NCI-H2227 (cell line): Measurements from ENCODE around the gene MON2.
A peak's percentile ranks its signal among the peaks of the same experiment; 100 is the strongest.
"Not testable (repeated sequence)": the region's sequence is repeated elsewhere in the genome, so short reads cannot be mapped to it uniquely, and the experiment has no call there.

Experiments used
- DNase-seq: peaks from one replicate; lab custom pipeline; 2025; ENCODE audit not compliant: unreplicated experiment; lab: John Stamatoyannopoulos, UW

Gene MON2

GRCh38 chr12:62466594-62467491 lies at the start of gene MON2:
Gene MON2 (plus strand): TSS chr12:62466826. CDS start chr12:62467208, 382 bp downstream.
- peak; percentile 89 for DNase-seq

DNA sequence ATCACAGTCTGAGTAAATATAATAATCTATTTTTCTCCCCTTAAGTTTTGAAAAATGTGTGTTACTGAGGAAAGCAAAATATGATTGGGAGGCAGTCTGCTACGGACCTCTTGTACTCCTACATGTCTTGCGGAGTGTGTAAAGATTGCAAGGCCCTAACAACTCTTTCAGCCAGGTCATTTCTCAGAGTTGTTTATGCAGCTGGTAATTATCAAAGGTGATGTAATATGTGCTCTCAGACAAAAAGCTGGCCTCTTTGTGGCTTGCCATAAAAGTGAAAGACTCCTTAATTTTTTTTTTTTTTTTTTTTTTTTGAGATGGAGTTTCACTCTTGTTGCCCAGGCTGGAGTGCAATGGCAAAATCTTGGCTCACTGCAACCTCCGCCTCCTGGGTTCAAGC lies 40.5 kb upstream of the MON2 start:
- no peak for DNase-seq

DNA sequence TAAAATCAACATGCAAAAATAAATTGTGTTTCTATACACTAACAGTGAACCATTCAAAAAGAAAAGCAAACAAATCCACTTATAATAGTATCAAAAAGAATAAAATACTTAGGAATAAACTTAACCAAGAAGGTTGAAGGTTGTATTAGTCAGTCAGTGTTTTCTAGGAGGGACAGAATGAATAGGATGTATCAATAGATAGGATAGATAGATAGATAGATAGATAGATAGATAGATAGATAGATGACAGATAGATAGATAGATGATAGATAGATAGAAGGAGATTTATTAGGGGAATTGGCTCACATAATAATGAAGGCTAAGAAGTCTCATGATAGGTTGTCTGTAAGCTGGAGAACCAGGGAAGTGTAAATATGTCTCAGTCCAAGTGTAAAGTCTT lies 37.2 kb upstream of the MON2 start:
- no peak for DNase-seq

DNA sequence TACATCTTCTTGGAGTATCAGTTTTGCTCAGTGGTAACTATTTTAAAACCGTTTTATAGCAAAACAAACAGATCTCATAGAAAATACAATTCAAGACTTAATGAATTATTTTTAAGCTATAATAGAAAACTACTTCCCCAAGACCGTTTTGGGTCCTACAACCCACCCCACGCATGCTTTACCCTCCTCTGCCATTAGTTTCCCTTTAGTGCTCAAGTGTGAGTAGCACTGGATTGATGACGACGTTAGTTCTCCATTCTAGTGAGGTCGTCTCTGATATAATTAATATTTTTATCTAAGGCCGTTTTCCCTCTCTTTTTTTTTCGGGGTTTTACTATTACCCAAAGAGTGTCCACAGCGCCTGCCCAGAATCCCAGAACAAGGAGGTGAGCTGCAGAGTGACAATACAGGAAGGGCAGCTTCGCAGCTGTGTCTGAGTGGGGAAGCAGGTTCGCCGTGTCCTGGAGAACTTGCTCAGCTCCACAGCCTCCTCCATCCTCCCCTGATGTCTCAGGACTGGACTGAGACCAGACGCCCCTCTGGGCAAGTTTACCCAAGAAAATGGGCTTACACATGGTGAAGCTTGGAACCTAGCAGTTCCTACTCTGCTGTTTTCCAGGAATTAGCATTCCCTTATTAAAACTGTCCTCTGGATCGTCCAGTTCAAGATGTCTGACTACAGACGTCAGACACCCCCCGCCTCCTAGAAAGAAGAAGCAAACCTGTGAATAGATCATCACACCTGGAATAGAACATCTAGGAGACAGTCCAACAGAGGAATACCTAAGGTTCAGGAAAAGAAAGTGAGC lies 31.9 kb upstream of the MON2 start:
- no peak for DNase-seq

- peak; percentile 47 for DNase-seq
Observed at GRCh38 chr12:62435303-62436163, 31.1 kb upstream of the MON2 start.

DNA sequence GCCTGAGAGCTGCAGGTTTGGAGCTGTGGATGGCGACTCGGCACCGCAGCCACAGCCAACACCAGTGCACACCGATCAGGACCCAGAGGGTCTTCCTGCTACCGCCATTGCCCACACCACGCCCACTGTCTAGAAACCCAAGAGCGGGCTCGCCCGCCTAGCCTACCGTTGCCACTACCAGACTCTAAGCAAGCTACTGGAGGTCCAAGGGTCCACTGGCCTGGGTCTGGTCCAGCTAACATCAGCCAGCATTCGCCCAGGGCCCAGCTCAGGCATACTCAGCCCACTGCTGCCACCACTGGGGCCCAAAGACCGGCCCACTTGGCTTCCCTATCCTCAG lies 30.5 kb upstream of the MON2 start:
- no peak for DNase-seq

GRCh38 chr12:62438098-62438692 lies 28.4 kb upstream of the MON2 start:
- peak; percentile 47 for DNase-seq

GRCh38 chr12:62446754-62447452 lies 19.7 kb upstream of the MON2 start:
- DNase-seq, result no peak

- DNase-seq, result no peak
Observed at GRCh38 chr12:62448436-62448835, 18.2 kb upstream of the MON2 start.

DNA sequence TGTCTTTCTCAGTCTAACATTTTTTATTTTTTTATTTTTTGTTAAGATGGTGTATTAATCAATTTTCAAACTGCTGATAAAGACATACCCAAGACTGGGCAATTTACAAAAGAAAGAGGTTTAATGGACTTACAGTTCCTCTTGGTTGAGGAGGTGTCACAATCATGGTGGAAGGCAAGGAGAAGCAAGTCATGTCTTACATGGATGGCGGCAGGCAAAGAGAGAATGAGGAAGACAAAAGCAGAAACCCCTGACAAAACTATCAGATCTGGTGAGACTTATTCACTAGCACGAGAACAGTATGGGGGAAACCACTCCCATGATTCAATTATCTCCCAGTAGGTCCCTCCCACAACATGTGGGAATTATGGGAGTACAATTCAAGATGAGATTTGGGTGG lies 11.2 kb upstream of the MON2 start:
- DNase-seq, result not testable (repeated sequence)

GRCh38 chr12:62458626-62459025 lies 8.0 kb upstream of the MON2 start:
- no peak for DNase-seq

DNA sequence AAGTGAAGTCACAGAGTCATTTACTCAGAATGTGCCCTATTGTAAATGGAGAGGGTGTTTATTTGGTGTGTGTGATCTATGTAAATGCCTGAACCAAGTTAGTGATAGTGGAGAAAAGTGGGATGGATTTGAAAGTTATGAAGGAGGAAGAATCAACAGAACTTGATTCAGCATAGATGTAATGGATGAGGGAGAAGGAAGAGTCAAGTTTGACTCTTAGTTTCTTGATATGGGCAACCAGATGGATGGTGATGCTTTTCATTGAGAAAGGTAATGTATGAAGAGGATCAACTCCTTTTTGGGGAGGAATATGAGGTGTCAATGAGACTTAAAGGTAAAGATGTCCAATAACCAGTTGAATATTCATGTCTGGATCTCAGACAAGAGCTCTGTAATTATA lies 6.7 kb upstream of the MON2 start:
- DNase-seq, result no peak

DNA sequence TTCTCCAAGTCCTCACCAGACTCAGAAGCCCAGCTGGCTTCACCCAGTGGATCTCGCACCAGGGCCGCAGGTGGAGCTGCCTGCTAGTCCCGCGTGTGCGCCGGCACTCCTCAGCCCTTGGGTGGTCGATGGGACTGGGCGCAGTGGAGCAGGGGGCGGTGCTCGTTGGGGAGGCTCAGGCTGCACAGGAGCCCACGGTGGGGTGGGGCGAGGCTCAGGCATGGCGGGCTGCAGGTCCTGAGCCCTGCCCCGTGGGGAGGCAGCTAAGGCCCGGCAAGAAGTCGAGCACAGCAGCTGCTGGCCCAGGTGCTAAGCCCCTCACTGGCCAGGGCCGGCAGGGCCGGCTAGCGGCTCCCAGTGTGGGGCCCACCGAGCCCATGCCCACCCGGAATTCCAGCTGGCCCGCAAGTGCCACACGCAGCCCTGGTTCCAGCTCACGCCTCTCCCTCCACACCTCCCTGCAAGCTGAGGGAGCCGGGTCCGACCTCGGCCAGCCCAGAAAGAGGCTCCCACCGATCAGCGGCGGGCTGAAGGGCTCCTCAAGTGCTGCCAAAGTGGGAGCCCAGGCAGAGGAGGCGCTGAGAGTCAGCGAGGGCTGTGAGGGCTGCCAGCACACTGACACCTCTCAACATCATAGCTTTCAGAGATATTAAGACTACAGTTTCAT lies 5.3 kb upstream of the MON2 start:
- not testable (repeated sequence) for DNase-seq

DNA sequence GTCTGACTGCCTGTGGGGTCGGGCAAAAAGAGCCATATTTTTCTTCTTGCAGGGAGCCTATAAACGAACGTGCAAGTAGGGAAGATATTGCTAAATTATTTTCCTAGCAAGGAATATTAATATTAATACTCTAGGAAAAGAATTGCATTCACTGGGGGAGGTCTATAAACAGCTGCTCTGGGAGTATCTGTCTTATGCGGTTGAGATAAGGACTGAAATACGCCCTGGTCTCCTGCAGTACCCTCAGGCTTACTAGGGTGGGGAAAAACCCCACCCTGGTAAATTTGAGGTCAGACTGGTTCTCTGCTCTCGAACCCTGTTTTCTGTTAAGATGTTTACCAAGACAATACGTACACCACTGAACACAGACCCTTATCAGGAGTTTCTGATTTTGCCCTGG lies 3.4 kb upstream of the MON2 start:
- not testable (repeated sequence) for DNase-seq

GRCh38 chr12:62466018-62466593 lies 520 bp upstream of the MON2 start:
- DNase-seq, result peak; percentile 5

DNA sequence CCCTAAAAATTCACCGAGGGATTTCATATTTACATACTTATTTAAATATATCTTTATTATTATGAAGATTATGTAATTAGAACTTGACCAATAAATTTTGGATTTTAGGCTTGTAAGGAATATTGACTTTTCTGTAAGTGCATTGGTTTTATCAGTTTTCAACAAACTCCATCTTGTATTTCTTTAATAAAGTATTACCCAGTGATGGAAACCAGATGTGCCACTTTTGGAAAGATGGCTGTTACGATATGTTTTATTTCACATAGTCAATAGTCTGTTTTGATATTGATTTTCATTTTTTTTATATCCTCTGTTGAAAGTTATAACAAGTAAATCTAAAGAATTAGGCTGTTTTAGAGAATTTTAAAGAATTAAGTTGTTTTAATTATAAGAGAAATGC lies 1.8 kb downstream of the MON2 start:
- DNase-seq, result no peak

GRCh38 chr12:62468935-62469334 lies 2.3 kb downstream of the MON2 start:
- DNase-seq, result no peak

GRCh38 chr12:62469704-62470103 lies 3.1 kb downstream of the MON2 start:
- no peak for DNase-seq

GRCh38 chr12:62471734-62472133 lies 5.1 kb downstream of the MON2 start:
- DNase-seq, result no peak
